GM06990 (cell line): ENCODE data around the gene POLA1.
A peak's percentile ranks its signal among the peaks of the same experiment; 100 is the strongest.

Experiments
- DNase-seq: peaks from one replicate; pipeline ENCODE4 v3.0.0-alpha.2; 2011; ENCODE audit not compliant: insufficient read length; ENCODE audit errors: extremely low read depth
- H3K27me3 ChIP-seq: replicated peaks from 2 replicates; pipeline ENCODE4 v1.6.0; 2011; ENCODE audit warnings: low read length; ENCODE audit not compliant: control insufficient read depth, insufficient read depth
- H3K36me3 ChIP-seq: 2 replicates; pipeline ENCODE4 v1.5.1; 2011; ENCODE audit warnings: low read length; ENCODE audit not compliant: control insufficient read depth, insufficient read depth
- H3K4me3 ChIP-seq: replicated peaks from 2 replicates; pipeline ENCODE4 v1.5.1; 2011; ENCODE audit warnings: low read depth, mild to moderate bottlenecking, control low read depth, low read length
- CTCF ChIP-seq: IDR thresholded peaks from 2 replicates; pipeline ENCODE4 v1.5.1; 2011; ENCODE audit warnings: low read length, control low read depth, mild to moderate bottlenecking, inconsistent platforms; ENCODE audit not compliant: insufficient read depth, poor library complexity, severe bottlenecking

Gene POLA1

DNA sequence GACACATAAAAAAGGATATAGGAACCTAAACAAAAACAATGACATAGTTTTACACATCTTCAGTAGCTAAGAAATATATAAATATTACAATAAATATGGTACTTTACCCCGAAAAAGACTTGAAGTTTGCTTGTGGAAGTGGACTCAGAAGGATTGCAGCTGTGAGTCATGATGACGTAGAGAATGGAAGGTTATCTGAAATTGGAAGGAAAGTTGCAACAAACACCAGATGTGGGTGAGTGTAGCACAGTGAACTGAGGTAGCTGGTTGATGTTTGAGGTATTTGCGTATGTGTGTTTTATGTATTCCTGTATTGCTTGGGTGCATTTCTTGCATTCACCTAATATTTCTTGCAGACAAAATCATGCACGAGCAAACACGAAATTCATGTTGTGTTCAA is 209.1 kb downstream of the POLA1 start:
- Histone ChIP-seq H3K4me3 (no peak overlapping the region), H3K36me3 (no peaks in the 10 kb centered on the region), H3K27me3 (no peaks in the 10 kb centered on the region)
- DNase-seq: no peak
- no peak for TF ChIP-seq CTCF

GRCh38 chrX:24918715-24919114 is 225.0 kb downstream of the POLA1 start:
- no peaks in the 10 kb centered on the region for H3K27me3 ChIP-seq
- H3K36me3 ChIP-seq: no peaks in the 10 kb centered on the region
- no peak for TF ChIP-seq CTCF
- no peak for DNase-seq
- H3K4me3 ChIP-seq: no peak overlapping the region

DNA sequence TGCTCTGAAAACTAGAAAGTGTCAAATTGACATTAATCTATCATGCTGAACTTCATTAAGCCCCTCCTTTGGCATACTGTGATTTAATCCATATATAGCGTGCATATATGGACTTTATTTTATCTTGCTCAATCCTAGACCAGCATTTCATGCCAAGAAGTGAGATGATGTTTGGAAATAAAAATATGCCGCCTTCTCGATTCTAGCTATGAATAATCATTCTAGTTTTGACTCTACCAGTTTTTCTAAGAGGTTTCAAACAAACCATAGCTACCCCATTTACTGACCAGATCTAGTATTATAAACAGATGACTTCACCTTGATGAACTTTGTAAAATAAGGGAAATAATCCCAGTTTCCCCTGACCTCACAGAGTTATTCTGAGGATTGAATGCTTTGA is 227.1 kb downstream of the POLA1 start:
- H3K27me3 ChIP-seq: no peaks in the 10 kb centered on the region
- DNase-seq: peak; percentile 26
- no peak for TF ChIP-seq CTCF
- no peak overlapping the region for H3K4me3 ChIP-seq
- no peaks in the 10 kb centered on the region for H3K36me3 ChIP-seq

GRCh38 chrX:24925430-24925829 is 231.7 kb downstream of the POLA1 start:
- no peak overlapping the region for H3K4me3 ChIP-seq
- H3K27me3 ChIP-seq: no peaks in the 10 kb centered on the region
- DNase-seq: no peak
- no peaks in the 10 kb centered on the region for H3K36me3 ChIP-seq
- TF ChIP-seq CTCF: no peak

GRCh38 chrX:24927372-24927771 is 233.7 kb downstream of the POLA1 start:
- Histone ChIP-seq H3K36me3 (no peaks in the 10 kb centered on the region), H3K27me3 (no peaks in the 10 kb centered on the region), H3K4me3 (no peak overlapping the region)
- DNase-seq: no peak
- TF ChIP-seq CTCF: no peak

- no peaks in the 10 kb centered on the region for H3K27me3 ChIP-seq
- DNase-seq: no peak
- H3K4me3 ChIP-seq: no peak overlapping the region
- no peaks in the 10 kb centered on the region for H3K36me3 ChIP-seq
- no peak for TF ChIP-seq CTCF
Observed at GRCh38 chrX:24928114-24928513, 234.4 kb downstream of the POLA1 start.
